Measurements from ENCODE around the gene OR52H1.

DNA sequence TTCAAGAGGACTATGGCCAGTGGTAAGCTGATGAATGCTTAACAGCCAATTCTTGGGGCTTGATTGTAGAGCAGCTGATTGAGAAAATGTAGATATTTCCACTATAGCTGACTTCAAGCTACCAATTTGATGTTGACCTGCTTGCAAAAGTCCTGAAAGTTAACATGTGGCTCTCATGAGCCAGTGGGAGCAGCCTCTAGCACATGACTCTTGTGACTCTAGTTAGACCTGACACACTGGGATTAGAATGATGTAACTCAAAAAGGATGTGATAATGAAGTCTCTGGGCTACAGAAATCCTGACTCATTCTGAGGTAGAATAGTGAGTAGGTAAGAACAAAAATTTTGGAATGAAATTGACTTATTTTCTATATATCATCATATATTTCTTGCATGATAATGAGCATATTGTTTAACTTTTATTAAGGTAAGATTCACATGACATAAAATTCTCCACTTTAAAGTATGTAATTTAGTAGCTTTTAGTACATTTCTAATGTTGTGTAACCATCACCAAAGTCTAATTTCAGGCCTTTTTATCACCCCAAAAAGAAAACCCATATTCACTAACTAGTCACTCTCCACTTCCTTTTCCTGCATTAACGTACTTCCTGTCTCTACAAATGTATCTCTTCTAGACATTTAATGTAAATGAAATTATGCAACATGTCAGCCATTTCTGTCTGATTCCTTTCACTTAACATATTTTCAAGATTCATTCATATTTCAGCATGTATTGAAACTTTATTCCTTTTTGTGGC is 16.1 kb upstream of the OR52H1 start:
- TF ChIP-seq, protein P1, sequence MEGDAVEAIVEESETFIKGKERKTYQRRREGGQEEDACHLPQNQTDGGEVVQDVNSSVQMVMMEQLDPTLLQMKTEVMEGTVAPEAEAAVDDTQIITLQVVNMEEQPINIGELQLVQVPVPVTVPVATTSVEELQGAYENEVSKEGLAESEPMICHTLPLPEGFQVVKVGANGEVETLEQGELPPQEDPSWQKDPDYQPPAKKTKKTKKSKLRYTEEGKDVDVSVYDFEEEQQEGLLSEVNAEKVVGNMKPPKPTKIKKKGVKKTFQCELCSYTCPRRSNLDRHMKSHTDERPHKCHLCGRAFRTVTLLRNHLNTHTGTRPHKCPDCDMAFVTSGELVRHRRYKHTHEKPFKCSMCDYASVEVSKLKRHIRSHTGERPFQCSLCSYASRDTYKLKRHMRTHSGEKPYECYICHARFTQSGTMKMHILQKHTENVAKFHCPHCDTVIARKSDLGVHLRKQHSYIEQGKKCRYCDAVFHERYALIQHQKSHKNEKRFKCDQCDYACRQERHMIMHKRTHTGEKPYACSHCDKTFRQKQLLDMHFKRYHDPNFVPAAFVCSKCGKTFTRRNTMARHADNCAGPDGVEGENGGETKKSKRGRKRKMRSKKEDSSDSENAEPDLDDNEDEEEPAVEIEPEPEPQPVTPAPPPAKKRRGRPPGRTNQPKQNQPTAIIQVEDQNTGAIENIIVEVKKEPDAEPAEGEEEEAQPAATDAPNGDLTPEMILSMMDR (conservative IDR thresholded peaks at IDR 0.05; ENCODE audit: low read depth, low read length): no peak
- TF ChIP-seq EZH2 (IDR thresholded peaks at IDR 0.05; ENCODE audit: borderline replicate concordance, low read depth, low read length, poor library complexity, severe bottlenecking): no peak
